Stomach (tissue), 4 donors: Measurements from ENCODE around the gene QPCT.

Experiments
- CTCF ChIP-seq, 7 experiments: fragments of 450-650 bp in 4 of 7; fragments of 200-600 bp in 3 of 7; sonication (generic) in 3 of 7; IDR thresholded peaks; one replicate each; pipeline ENCODE4 v1.5.1; 2016 to 2019; ENCODE audit warnings: antibody characterized with exemption in 7 of 7, control low read depth in 2 of 7, mild to moderate bottlenecking in 1 of 7
- POLR2A ChIP-seq, 4 donors: fragments of 450-650 bp; IDR thresholded peaks; one replicate each; pipeline ENCODE4 v1.6.1; 2016; ENCODE audit warnings: antibody characterized with exemption in 4 of 4, control low read depth in 2 of 4, mild to moderate bottlenecking in 1 of 4, moderate library complexity in 1 of 4
- POLR2AphosphoS5 ChIP-seq, 3 donors: sonication (generic); formaldehyde crosslinking; IDR thresholded peaks; one replicate each; pipeline ENCODE4 v1.6.1; 2016; ENCODE audit warnings: antibody characterized with exemption in 3 of 3

GRCh38 chr2:37307500-37307899 lies 36.9 kb upstream of the QPCT start:
- TF ChIP-seq CTCF (IDR thresholded peaks at IDR 0.05) (no peak), POLR2A (IDR thresholded peaks at IDR 0.05) (no peak), POLR2AphosphoS5 (IDR thresholded peaks at IDR 0.05) (no peak)
